ENCODE data around the gene RHBG. TPM values are rescaled to one million over a fixed set of nuclear protein-coding genes. Genes with fewer than 3 reads are reported as not detected.

Gene RHBG
- total RNA-seq, 1 experiment from 2014 or later, result 1.5 TPM

- H3K27me3 Mint-ChIP-seq (ENCODE audit: low read depth), result peaks cover 4% of the 10 kb centered on the region; the same call in 1 of the 2 replicates
- no peak overlapping the region for H2BK12ac ChIP-seq (ENCODE audit: insufficient read length, low read depth, low read length)
- no peaks in the 10 kb centered on the region for H3K27me3 ChIP-seq (ENCODE audit: insufficient read depth, low read length)
These were observed 40.4 kb downstream of the RHBG start for GRCh38 chr1:156409439-156409838.

More at GRCh38 chr1:156409439-156409838, 40.4 kb downstream of the RHBG start:
- Histone ChIP-seq H3K14ac (ENCODE audit: insufficient read depth, low read length) (no peak overlapping the region), H3K4me1 (ENCODE audit: insufficient read depth, low read length) (peaks cover 5% of the 10 kb centered on the region; the same call in 1 of the 2 replicates), H4K20me1 (ENCODE audit: control insufficient read depth, insufficient read depth, insufficient read length) (peaks cover 2% of the 10 kb centered on the region), H2AFZ (ENCODE audit: low read length) (no peak overlapping the region), H3K23me2 (ENCODE audit: insufficient read length, low read depth, low read length, poor library complexity, severe bottlenecking) (no peaks in the 10 kb centered on the region), H2BK5ac (ENCODE audit: insufficient read length, low read length) (no peak overlapping the region), H3K9ac (ENCODE audit: extremely low read depth, insufficient read length, low read length) (no peak overlapping the region), H3K9me3 (ENCODE audit: control insufficient read depth, low read depth, low read length) (no peaks in the 10 kb centered on the region), H3T11ph (ENCODE audit: low read length) (no peak overlapping the region), H3K27ac (ENCODE audit: insufficient read length, low read depth, low read length) (no peak overlapping the region), H3K18ac (ENCODE audit: insufficient read length, low read depth, low read length) (no peak overlapping the region), H3K23ac (ENCODE audit: insufficient read length, low read depth, low read length) (no peak overlapping the region), H3K4me2 (ENCODE audit: insufficient read depth, insufficient read length, low read length) (no peak overlapping the region), H3K79me1 (ENCODE audit: insufficient read depth, low read depth, low read length, poor library complexity, severe bottlenecking) (no peaks in the 10 kb centered on the region), H2BK15ac (ENCODE audit: low read depth, low read length) (no peak overlapping the region), H4K91ac (ENCODE audit: insufficient read length, low read depth, low read length) (no peak overlapping the region), H3K79me2 (ENCODE audit: insufficient read depth, low read length) (no peaks in the 10 kb centered on the region), H4K8ac (replicated peaks; ENCODE audit: insufficient read length, low read depth, low read length) (no peak overlapping the region), H2AK5ac (ENCODE audit: insufficient read length, low read length) (no peak overlapping the region), H4K5ac (ENCODE audit: insufficient read length, low read depth, low read length) (no peak overlapping the region), H3K56ac (ENCODE audit: insufficient read length, low read depth, low read length) (no peak overlapping the region), H2BK120ac (ENCODE audit: low read depth, low read length, poor library complexity, severe bottlenecking) (no peak overlapping the region), H2BK20ac (ENCODE audit: low read depth, low read length, poor library complexity, severe bottlenecking) (no peak overlapping the region), H3K4ac (ENCODE audit: low read depth, low read length) (no peak overlapping the region)
- TF ChIP-seq CTCF (conservative IDR thresholded peaks at IDR 0.05), result no peak
- Mint-ChIP-seq H3K4me1 (peaks cover 26 to 45% of the 10 kb centered on the region in 2 experiments), H3K27ac (0 out of 7 replicates have a peak overlapping the region, but pooled peaks of 1 of the 3 experiments have one; percentile 24), H3K9me3 (no peaks in the 10 kb centered on the region), H3K4me3 (no peak overlapping the region), H3K36me3 (ENCODE audit: insufficient read depth in 1 of 3, low read depth in 3 of 3) (peaks cover 0 to 11% (median 5%) of the 10 kb centered on the region in 3 experiments; a peak in 3 of 7 replicates)
- no peak for DNase-seq
- whole genome bisulfite sequencing (ENCODE audit: extremely low coverage, insufficient read length, low lambda C conversion rate), result no CpG with 5 or more reads among the region's 7 CpGs
